Right lobe of liver (tissue), 4 donors: ENCODE results near the gene MMP24OS.

Source experiments
- POLR2A ChIP-seq: fragments of 450-650 bp; IDR thresholded peaks from one replicate; pipeline ENCODE4 v1.6.1; 2017; ENCODE audit warnings: antibody characterized with exemption, mild to moderate bottlenecking
- TF ChIP-seq, protein P1 (sequence below), 4 donors: fragments of 200-600 bp in 3 of 4; fragments of 450-650 bp in 1 of 4; IDR thresholded peaks; one replicate each; pipeline versions ENCODE4 v1.5.1 to v1.8.0; 2016 to 2022; ENCODE audit warnings: antibody characterized with exemption in 4 of 4, mild to moderate bottlenecking in 2 of 4
- donor health status: DM: no; HTN: no; CAD: no.
- donor health status: DM: no; HTN: no; CAD: no.
- donor health status: DM: no; HTN: yes; CAD: no.

DNA sequence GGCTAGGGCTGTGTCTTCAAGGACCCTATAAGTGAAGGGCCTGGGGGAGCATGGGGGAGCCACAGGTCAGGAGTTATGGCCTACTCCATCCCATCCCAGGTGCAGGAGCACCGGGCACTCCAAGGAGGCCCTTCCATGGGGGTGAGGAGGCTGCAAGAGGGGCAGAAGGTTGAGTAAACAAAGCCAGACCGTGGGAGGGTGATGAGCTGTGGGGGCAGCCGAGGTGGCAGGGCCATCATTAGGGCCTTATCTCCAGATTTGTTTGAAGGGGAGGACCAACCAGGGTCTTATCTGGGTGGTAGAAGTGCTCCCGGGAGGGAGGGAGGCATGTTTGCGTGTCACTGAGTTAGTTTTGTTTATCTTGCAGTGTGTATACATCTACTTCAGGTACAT is 16.4 kb upstream of the MMP24OS start:
- TF ChIP-seq, protein P1, sequence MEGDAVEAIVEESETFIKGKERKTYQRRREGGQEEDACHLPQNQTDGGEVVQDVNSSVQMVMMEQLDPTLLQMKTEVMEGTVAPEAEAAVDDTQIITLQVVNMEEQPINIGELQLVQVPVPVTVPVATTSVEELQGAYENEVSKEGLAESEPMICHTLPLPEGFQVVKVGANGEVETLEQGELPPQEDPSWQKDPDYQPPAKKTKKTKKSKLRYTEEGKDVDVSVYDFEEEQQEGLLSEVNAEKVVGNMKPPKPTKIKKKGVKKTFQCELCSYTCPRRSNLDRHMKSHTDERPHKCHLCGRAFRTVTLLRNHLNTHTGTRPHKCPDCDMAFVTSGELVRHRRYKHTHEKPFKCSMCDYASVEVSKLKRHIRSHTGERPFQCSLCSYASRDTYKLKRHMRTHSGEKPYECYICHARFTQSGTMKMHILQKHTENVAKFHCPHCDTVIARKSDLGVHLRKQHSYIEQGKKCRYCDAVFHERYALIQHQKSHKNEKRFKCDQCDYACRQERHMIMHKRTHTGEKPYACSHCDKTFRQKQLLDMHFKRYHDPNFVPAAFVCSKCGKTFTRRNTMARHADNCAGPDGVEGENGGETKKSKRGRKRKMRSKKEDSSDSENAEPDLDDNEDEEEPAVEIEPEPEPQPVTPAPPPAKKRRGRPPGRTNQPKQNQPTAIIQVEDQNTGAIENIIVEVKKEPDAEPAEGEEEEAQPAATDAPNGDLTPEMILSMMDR (IDR thresholded peaks at IDR 0.05): no peak
- no peak for TF ChIP-seq POLR2A
